IMR-90 (cell line): ENCODE measurements around the gene NWD2. TPM values are rescaled to one million over a fixed set of nuclear protein-coding genes. Genes with fewer than 3 reads are reported as not detected.

Experiments
- ATAC-seq: fragments of 200-7000 bp; cut with Tn5 transposase; 2 replicates; pipeline ENCODE4 v1.9.1; 2020; ENCODE audit warnings: low read depth, mild to moderate bottlenecking, moderate library complexity
- BruUV-seq: library from RNA; stranded (reverse); fragments of 400-500 nt; replicated peaks from 2 replicates; lab custom pipeline; 2021; lab: Mats Ljungman, UMichigan
- CTCF ChIA-PET: fragments of 300-600 bp; formaldehyde crosslinking; extraction: SDS; loops from one replicate; lab custom pipeline; 2021; ENCODE audit warnings: antibody characterized with exemption; lab: Yijun Ruan, JAX
- POLR2A ChIA-PET: fragments of 300-600 bp; sonication (Branson Sonifier 250); formaldehyde crosslinking; loops from one replicate; lab custom pipeline; 2022; ENCODE audit warnings: antibody characterized with exemption; ENCODE audit not compliant: unreplicated experiment; lab: Charles Lee
- DNase-seq: peaks from one replicate; pipeline ENCODE4 v3.0.0; 2013
- H2AFZ ChIP-seq: replicated peaks from 2 replicates; pipeline ENCODE3; 2013; ENCODE audit warnings: low read length, mild to moderate bottlenecking; ENCODE audit not compliant: poor library complexity
- H2AK5ac ChIP-seq: 2 replicates; pipeline ENCODE4 v1.6.1; 2013; ENCODE audit warnings: low read depth, low read length, inconsistent platforms
- H2AK9ac ChIP-seq: replicated peaks from 2 replicates; pipeline ENCODE3; 2013; ENCODE audit warnings: mild to moderate bottlenecking, low read depth, low read length, moderate library complexity; ENCODE audit not compliant: poor library complexity
- H2BK120ac ChIP-seq: 2 replicates; pipeline ENCODE4 v1.6.1; 2013; ENCODE audit warnings: low read depth, low read length, inconsistent platforms
- H2BK15ac ChIP-seq: 3 replicates; pipeline ENCODE4 v1.6.1; 2013; ENCODE audit warnings: low read depth, low read length, inconsistent platforms
- H2BK20ac ChIP-seq: 2 replicates; pipeline ENCODE4 v1.6.1; 2013; ENCODE audit warnings: low read depth, mild to moderate bottlenecking, inconsistent platforms, low read length, moderate library complexity
- H2BK5ac ChIP-seq: 2 replicates; pipeline ENCODE4 v1.6.1; 2013; ENCODE audit warnings: mild to moderate bottlenecking, low read depth, low read length, inconsistent platforms; ENCODE audit not compliant: poor library complexity, severe bottlenecking
- H3K14ac ChIP-seq: replicated peaks from 2 replicates; pipeline ENCODE4 v1.6.1; 2013; ENCODE audit warnings: low read depth, low read length, inconsistent platforms
- H3K18ac ChIP-seq: 2 replicates; pipeline ENCODE4 v1.6.1; 2013; ENCODE audit warnings: low read depth, low read length, control low read depth
- H3K23ac ChIP-seq: 2 replicates; pipeline ENCODE4 v1.6.1; 2013; ENCODE audit warnings: low read depth, low read length, inconsistent platforms
- H3K27ac ChIP-seq: 2 replicates; pipeline ENCODE4 v1.5.1; 2013; ENCODE audit warnings: mild to moderate bottlenecking, control low read depth, low read length; ENCODE audit not compliant: insufficient read depth
- H3K27me3 ChIP-seq: 2 replicates; pipeline ENCODE4 v1.6.1; 2013; ENCODE audit warnings: low read length; ENCODE audit not compliant: control insufficient read depth, insufficient read depth
- H3K36me3 ChIP-seq: 2 replicates; pipeline ENCODE4 v1.6.1; 2013; ENCODE audit warnings: low read length, mixed read lengths; ENCODE audit not compliant: control insufficient read depth, insufficient read depth
- H3K4ac ChIP-seq: 2 replicates; pipeline ENCODE4 v1.6.1; 2013; ENCODE audit warnings: low read depth, low read length, inconsistent platforms
- H3K4me1 ChIP-seq: 2 replicates; pipeline ENCODE4 v1.6.1; 2013; ENCODE audit warnings: low read length, mixed read lengths; ENCODE audit not compliant: control insufficient read depth, insufficient read depth
- H3K4me2 ChIP-seq: 2 replicates; pipeline ENCODE4 v1.6.1; 2013; ENCODE audit warnings: low read depth, mild to moderate bottlenecking, control low read depth, low read length, moderate library complexity
- H3K4me3 ChIP-seq: 2 replicates; pipeline ENCODE4 v1.5.1; 2013; ENCODE audit warnings: low read depth, mild to moderate bottlenecking, control low read depth, low read length, moderate library complexity; ENCODE audit not compliant: insufficient read depth
- H3K56ac ChIP-seq: 2 replicates; pipeline ENCODE4 v1.6.1; 2013; ENCODE audit warnings: low read length, inconsistent platforms; ENCODE audit not compliant: insufficient read depth; ENCODE audit errors: extremely low read depth
- H3K79me1 ChIP-seq, 2 experiments: 2 replicates each; pipeline ENCODE4 v1.6.1; 2013; ENCODE audit warnings: low read length in 2 of 2, inconsistent platforms in 1 of 2, low read depth in 1 of 2
- H3K9ac ChIP-seq: 2 replicates; pipeline ENCODE4 v1.6.1; 2013; ENCODE audit warnings: low read depth, low read length, control low read depth
- H3K9me1 ChIP-seq: 2 replicates; pipeline ENCODE4 v1.6.1; 2013; ENCODE audit warnings: low read length, inconsistent platforms; ENCODE audit not compliant: insufficient read depth
- H3K9me3 ChIP-seq: 2 replicates; pipeline ENCODE4 v1.6.1; 2013; ENCODE audit warnings: low read length; ENCODE audit not compliant: control insufficient read depth, insufficient read depth
- H4K20me1 ChIP-seq: 2 replicates; pipeline ENCODE4 v1.6.1; 2013; ENCODE audit warnings: low read length, inconsistent platforms; ENCODE audit not compliant: insufficient read depth
- H4K5ac ChIP-seq: 2 replicates; pipeline ENCODE4 v1.6.1; 2013; ENCODE audit warnings: mild to moderate bottlenecking, low read depth, low read length, control low read depth
- H4K8ac ChIP-seq, 2 experiments: 2 replicates each; pipeline ENCODE4 v1.6.1; 2013; ENCODE audit warnings: low read depth in 2 of 2, low read length in 2 of 2, control low read depth in 1 of 2, inconsistent platforms in 1 of 2
- H4K91ac ChIP-seq: 2 replicates; pipeline ENCODE4 v1.6.1; 2013; ENCODE audit warnings: low read depth, low read length, inconsistent platforms; ENCODE audit not compliant: insufficient read depth
- BHLHE40 ChIP-seq: fragments of 150-350 bp; IDR thresholded peaks from 2 replicates; pipeline ENCODE4 v1.6.1; 2016; ENCODE audit warnings: mild to moderate bottlenecking, low read depth, low read length
- ELK1 ChIP-seq: fragments of 150-350 bp; IDR thresholded peaks from 2 replicates; pipeline ENCODE4 v1.6.1; 2016; ENCODE audit warnings: low read depth, mild to moderate bottlenecking, low read length, moderate library complexity, borderline replicate concordance
- NFE2L2 ChIP-seq: fragments of 150-350 bp; IDR thresholded peaks from 2 replicates; pipeline ENCODE4 v1.6.1; 2016; ENCODE audit warnings: low read depth, mild to moderate bottlenecking, low read length
- RAD21 ChIP-seq: IDR thresholded peaks from 2 replicates; pipeline ENCODE4 v1.6.1; 2012; ENCODE audit warnings: low read length, improper control_type of control experiment
- USF2 ChIP-seq: fragments of 150-350 bp; IDR thresholded peaks from 2 replicates; pipeline ENCODE4 v1.6.1; 2017; ENCODE audit warnings: mild to moderate bottlenecking, antibody characterized with exemption, low read length, low read depth
- WGBS, 2 experiments: methylation state at CpG; one replicate each; pipeline versions ENCODE4 v1.1.5 to v1.1.7; 2013; ENCODE audit warnings: missing lambda C conversion rate in 2 of 2; ENCODE audit not compliant: insufficient read length in 1 of 2; ENCODE audit errors: extremely low coverage in 2 of 2; 5-methylcytosine and 5-hydroxymethylcytosine counted together
- dilution Hi-C: fragments of 300-500 bp; cut with HindIII; formaldehyde crosslinking; loops from one replicate; pipeline ENCODE4 v1.14.3; 2018; ENCODE audit warnings: low sequenced_read_pairs; ENCODE audit not compliant: unreplicated experiment
- in situ Hi-C: fragments of 300-500 bp; cut with MboI; formaldehyde crosslinking; loops from 3 replicates; pipeline ENCODE4 v1.14.3; 2019; ENCODE audit warnings: low sequenced_read_pairs, inconsistent platforms, mixed read lengths
- intact Hi-C: fragments of 100-400 bp; cut with micrococcal nuclease; formaldehyde crosslinking; loops from 2 replicates; pipeline ENCODE4 v1.10.0; 2022
- polyA plus RNA-seq, 3 experiments: library from polyadenylated mRNA; depleted of rRNA; stranded (reverse); fragments of >200 nt; gene quantifications; 2 replicates each; pipeline ENCODE4 v1.2.3, GENCODE V29; 2012; ENCODE audit warnings: low replicate concordance in 1 of 3
- total RNA-seq: library from RNA; depleted of rRNA; stranded (reverse); fragments of >200 nt; gene quantifications from 2 replicates; pipeline ENCODE4 v1.2.3, GENCODE V29; 2012

Gene NWD2
- total and polyA plus RNA-seq, 2 of the 4 experiments (the other 2 are of a cell fraction), result not detected

GRCh38 chr4:37243722-37244582 is 591 bp upstream of the NWD2 start:
- intact Hi-C loops (no loop called here), dilution Hi-C loops (no loop called here), in situ Hi-C loops (no loop called here)
- Histone ChIP-seq H4K20me1 (no peaks in the 10 kb centered on the region), H3K27me3 (no peaks in the 10 kb centered on the region), H3K18ac (no peak overlapping the region), H2AFZ (no peak overlapping the region), H3K9me1 (no peaks in the 10 kb centered on the region), H3K56ac (no peak overlapping the region), H3K9me3 (no peaks in the 10 kb centered on the region; the same call in 1 of the 2 replicates), H3K36me3 (no peaks in the 10 kb centered on the region), H2AK9ac (peak overlapping the region; percentile 57), H2AK5ac (no peak overlapping the region), H4K91ac (no peak overlapping the region), H2BK5ac (no peak overlapping the region), H3K23ac (no peak overlapping the region), H3K4me3 (no peak overlapping the region), H3K14ac (no peak overlapping the region), H3K4me2 (no peak overlapping the region), H3K9ac (no peak overlapping the region), H3K4ac (no peak overlapping the region), H4K5ac (no peak overlapping the region), H2BK20ac (no peak overlapping the region), H2BK15ac (no peak overlapping the region), H4K8ac (no peak overlapping the region), H3K4me1 (no peaks in the 10 kb centered on the region), H2BK120ac (no peak overlapping the region), H3K79me1 (no peaks in the 10 kb centered on the region), H3K27ac (no peak overlapping the region)
- ChIA-PET POLR2A (no interaction called here), CTCF (no interaction called here)
- BruUV-seq, result no TSS peak
- no peak for DNase-seq
- TF ChIP-seq USF2 (no peak), ELK1 (no peak), RAD21 (no peak), NFE2L2 (no peak), BHLHE40 (no peak)
- no peak for ATAC-seq
- WGBS, 2 experiments, result 3% methylated on average over 50 of the region's 70 CpGs; no CpG with 5 or more reads in 1 of the 2 experiments
